IMR-90 (cell line): ENCODE data around the gene APOL5. TPM values are rescaled to one million over a fixed set of nuclear protein-coding genes. Genes with fewer than 3 reads are reported as not detected.
A peak's percentile ranks its signal among the peaks of the same experiment; 100 is the strongest.

Experiments
- ATAC-seq: fragments of 200-7000 bp; cut with Tn5 transposase; 2 replicates; pipeline ENCODE4 v1.9.1; 2020; ENCODE audit warnings: low read depth, mild to moderate bottlenecking, moderate library complexity
- BruUV-seq: library from RNA; stranded (reverse); fragments of 400-500 nt; replicated peaks from 2 replicates; lab custom pipeline; 2021; lab: Mats Ljungman, UMichigan
- CTCF ChIA-PET: fragments of 300-600 bp; formaldehyde crosslinking; extraction: SDS; loops from one replicate; lab custom pipeline; 2021; ENCODE audit warnings: antibody characterized with exemption; lab: Yijun Ruan, JAX
- POLR2A ChIA-PET: fragments of 300-600 bp; sonication (Branson Sonifier 250); formaldehyde crosslinking; loops from one replicate; lab custom pipeline; 2022; ENCODE audit warnings: antibody characterized with exemption; ENCODE audit not compliant: unreplicated experiment; lab: Charles Lee
- DNase-seq: peaks from one replicate; pipeline ENCODE4 v3.0.0; 2013
- H2AFZ ChIP-seq: replicated peaks from 2 replicates; pipeline ENCODE3; 2013; ENCODE audit warnings: low read length, mild to moderate bottlenecking; ENCODE audit not compliant: poor library complexity
- H2AK5ac ChIP-seq: 2 replicates; pipeline ENCODE4 v1.6.1; 2013; ENCODE audit warnings: low read depth, low read length, inconsistent platforms
- H2AK9ac ChIP-seq: replicated peaks from 2 replicates; pipeline ENCODE3; 2013; ENCODE audit warnings: mild to moderate bottlenecking, low read depth, low read length, moderate library complexity; ENCODE audit not compliant: poor library complexity
- H2BK120ac ChIP-seq: 2 replicates; pipeline ENCODE4 v1.6.1; 2013; ENCODE audit warnings: low read depth, low read length, inconsistent platforms
- H2BK15ac ChIP-seq: 3 replicates; pipeline ENCODE4 v1.6.1; 2013; ENCODE audit warnings: low read depth, low read length, inconsistent platforms
- H2BK20ac ChIP-seq: 2 replicates; pipeline ENCODE4 v1.6.1; 2013; ENCODE audit warnings: low read depth, mild to moderate bottlenecking, inconsistent platforms, low read length, moderate library complexity
- H2BK5ac ChIP-seq: 2 replicates; pipeline ENCODE4 v1.6.1; 2013; ENCODE audit warnings: mild to moderate bottlenecking, low read depth, low read length, inconsistent platforms; ENCODE audit not compliant: poor library complexity, severe bottlenecking
- H3K14ac ChIP-seq: replicated peaks from 2 replicates; pipeline ENCODE4 v1.6.1; 2013; ENCODE audit warnings: low read depth, low read length, inconsistent platforms
- H3K18ac ChIP-seq: 2 replicates; pipeline ENCODE4 v1.6.1; 2013; ENCODE audit warnings: low read depth, low read length, control low read depth
- H3K23ac ChIP-seq: 2 replicates; pipeline ENCODE4 v1.6.1; 2013; ENCODE audit warnings: low read depth, low read length, inconsistent platforms
- H3K27ac ChIP-seq: 2 replicates; pipeline ENCODE4 v1.5.1; 2013; ENCODE audit warnings: mild to moderate bottlenecking, control low read depth, low read length; ENCODE audit not compliant: insufficient read depth
- H3K27me3 ChIP-seq: 2 replicates; pipeline ENCODE4 v1.6.1; 2013; ENCODE audit warnings: low read length; ENCODE audit not compliant: control insufficient read depth, insufficient read depth
- H3K36me3 ChIP-seq: 2 replicates; pipeline ENCODE4 v1.6.1; 2013; ENCODE audit warnings: low read length, mixed read lengths; ENCODE audit not compliant: control insufficient read depth, insufficient read depth
- H3K4ac ChIP-seq: 2 replicates; pipeline ENCODE4 v1.6.1; 2013; ENCODE audit warnings: low read depth, low read length, inconsistent platforms
- H3K4me1 ChIP-seq: 2 replicates; pipeline ENCODE4 v1.6.1; 2013; ENCODE audit warnings: low read length, mixed read lengths; ENCODE audit not compliant: control insufficient read depth, insufficient read depth
- H3K4me2 ChIP-seq: 2 replicates; pipeline ENCODE4 v1.6.1; 2013; ENCODE audit warnings: low read depth, mild to moderate bottlenecking, control low read depth, low read length, moderate library complexity
- H3K4me3 ChIP-seq: 2 replicates; pipeline ENCODE4 v1.5.1; 2013; ENCODE audit warnings: low read depth, mild to moderate bottlenecking, control low read depth, low read length, moderate library complexity; ENCODE audit not compliant: insufficient read depth
- H3K56ac ChIP-seq: 2 replicates; pipeline ENCODE4 v1.6.1; 2013; ENCODE audit warnings: low read length, inconsistent platforms; ENCODE audit not compliant: insufficient read depth; ENCODE audit errors: extremely low read depth
- H3K79me1 ChIP-seq, 2 experiments: 2 replicates each; pipeline ENCODE4 v1.6.1; 2013; ENCODE audit warnings: low read length in 2 of 2, inconsistent platforms in 1 of 2, low read depth in 1 of 2
- H3K9ac ChIP-seq: 2 replicates; pipeline ENCODE4 v1.6.1; 2013; ENCODE audit warnings: low read depth, low read length, control low read depth
- H3K9me1 ChIP-seq: 2 replicates; pipeline ENCODE4 v1.6.1; 2013; ENCODE audit warnings: low read length, inconsistent platforms; ENCODE audit not compliant: insufficient read depth
- H3K9me3 ChIP-seq: 2 replicates; pipeline ENCODE4 v1.6.1; 2013; ENCODE audit warnings: low read length; ENCODE audit not compliant: control insufficient read depth, insufficient read depth
- H4K20me1 ChIP-seq: 2 replicates; pipeline ENCODE4 v1.6.1; 2013; ENCODE audit warnings: low read length, inconsistent platforms; ENCODE audit not compliant: insufficient read depth
- H4K5ac ChIP-seq: 2 replicates; pipeline ENCODE4 v1.6.1; 2013; ENCODE audit warnings: mild to moderate bottlenecking, low read depth, low read length, control low read depth
- H4K8ac ChIP-seq, 2 experiments: 2 replicates each; pipeline ENCODE4 v1.6.1; 2013; ENCODE audit warnings: low read depth in 2 of 2, low read length in 2 of 2, control low read depth in 1 of 2, inconsistent platforms in 1 of 2
- H4K91ac ChIP-seq: 2 replicates; pipeline ENCODE4 v1.6.1; 2013; ENCODE audit warnings: low read depth, low read length, inconsistent platforms; ENCODE audit not compliant: insufficient read depth
- BHLHE40 ChIP-seq: fragments of 150-350 bp; IDR thresholded peaks from 2 replicates; pipeline ENCODE4 v1.6.1; 2016; ENCODE audit warnings: mild to moderate bottlenecking, low read depth, low read length
- CEBPB ChIP-seq: IDR thresholded peaks from 2 replicates; pipeline ENCODE4 v1.6.1; 2012; ENCODE audit warnings: low read depth, low read length, improper control_type of control experiment
- CHD1 ChIP-seq: IDR thresholded peaks from 2 replicates; pipeline ENCODE4 v1.6.1; 2012; ENCODE audit warnings: low read depth, low read length, improper control_type of control experiment
- CTCF ChIP-seq: conservative IDR thresholded peaks from 2 replicates; pipeline ENCODE4 v1.5.1; 2012; ENCODE audit warnings: mild to moderate bottlenecking, low read depth, low read length, improper control_type of control experiment
- ELK1 ChIP-seq: fragments of 150-350 bp; IDR thresholded peaks from 2 replicates; pipeline ENCODE4 v1.6.1; 2016; ENCODE audit warnings: low read depth, mild to moderate bottlenecking, low read length, moderate library complexity, borderline replicate concordance
- FOS ChIP-seq: fragments of 150-350 bp; IDR thresholded peaks from 2 replicates; pipeline ENCODE4 v1.6.1; 2016; ENCODE audit warnings: low read depth, low read length
- MAFK ChIP-seq: IDR thresholded peaks from 2 replicates; pipeline ENCODE4 v1.6.1; 2012; ENCODE audit warnings: low read depth, low read length, improper control_type of control experiment
- MAZ ChIP-seq: IDR thresholded peaks from 2 replicates; pipeline ENCODE4 v1.6.1; 2012; ENCODE audit warnings: low read depth, mild to moderate bottlenecking, low read length, improper control_type of control experiment, moderate library complexity, borderline replicate concordance
- MXI1 ChIP-seq: IDR thresholded peaks from 2 replicates; pipeline ENCODE4 v1.6.1; 2012; ENCODE audit warnings: low read depth, mild to moderate bottlenecking, low read length, moderate library complexity, borderline replicate concordance
- NFE2L2 ChIP-seq: fragments of 150-350 bp; IDR thresholded peaks from 2 replicates; pipeline ENCODE4 v1.6.1; 2016; ENCODE audit warnings: low read depth, mild to moderate bottlenecking, low read length
- POLR2A ChIP-seq: IDR thresholded peaks from 2 replicates; pipeline ENCODE4 v1.6.1; 2012; ENCODE audit warnings: mild to moderate bottlenecking, low read depth, low read length
- RAD21 ChIP-seq: IDR thresholded peaks from 2 replicates; pipeline ENCODE4 v1.6.1; 2012; ENCODE audit warnings: low read length, improper control_type of control experiment
- RCOR1 ChIP-seq: IDR thresholded peaks from 2 replicates; pipeline ENCODE4 v1.6.1; 2012; ENCODE audit warnings: mild to moderate bottlenecking, low read length, improper control_type of control experiment; ENCODE audit not compliant: insufficient replicate concordance
- RFX5 ChIP-seq: IDR thresholded peaks from 2 replicates; pipeline ENCODE4 v1.8.0; 2012; ENCODE audit warnings: low read depth, mild to moderate bottlenecking, low read length, moderate library complexity
- SMC3 ChIP-seq: fragments of 150-350 bp; IDR thresholded peaks from 2 replicates; pipeline ENCODE4 v1.6.1; 2016; ENCODE audit warnings: low read depth, mild to moderate bottlenecking, antibody characterized with exemption, low read length, moderate library complexity
- USF2 ChIP-seq: fragments of 150-350 bp; IDR thresholded peaks from 2 replicates; pipeline ENCODE4 v1.6.1; 2017; ENCODE audit warnings: mild to moderate bottlenecking, antibody characterized with exemption, low read length, low read depth
- WGBS, 2 experiments: methylation state at CpG; one replicate each; pipeline versions ENCODE4 v1.1.5 to v1.1.7; 2013; ENCODE audit warnings: missing lambda C conversion rate in 2 of 2; ENCODE audit not compliant: insufficient read length in 1 of 2; ENCODE audit errors: extremely low coverage in 2 of 2; 5-methylcytosine and 5-hydroxymethylcytosine counted together
- dilution Hi-C: fragments of 300-500 bp; cut with HindIII; formaldehyde crosslinking; loops from one replicate; pipeline ENCODE4 v1.14.3; 2018; ENCODE audit warnings: low sequenced_read_pairs; ENCODE audit not compliant: unreplicated experiment
- in situ Hi-C: fragments of 300-500 bp; cut with MboI; formaldehyde crosslinking; loops from 3 replicates; pipeline ENCODE4 v1.14.3; 2019; ENCODE audit warnings: low sequenced_read_pairs, inconsistent platforms, mixed read lengths
- intact Hi-C: fragments of 100-400 bp; cut with micrococcal nuclease; formaldehyde crosslinking; loops from 2 replicates; pipeline ENCODE4 v1.10.0; 2022
- polyA plus RNA-seq, 3 experiments: library from polyadenylated mRNA; depleted of rRNA; stranded (reverse); fragments of >200 nt; gene quantifications; 2 replicates each; pipeline ENCODE4 v1.2.3, GENCODE V29; 2012; ENCODE audit warnings: low replicate concordance in 1 of 3
- total RNA-seq: library from RNA; depleted of rRNA; stranded (reverse); fragments of >200 nt; gene quantifications from 2 replicates; pipeline ENCODE4 v1.2.3, GENCODE V29; 2012

Gene APOL5
- total and polyA plus RNA-seq, 2 of the 4 experiments (the other 2 are of a cell fraction) = 0.15 to 0.18 TPM

- Histone ChIP-seq H3K36me3 (no peaks in the 10 kb centered on the region), H2BK5ac (no peak overlapping the region), H3K56ac (no peak overlapping the region), H2AK9ac (no peak overlapping the region), H3K27me3 (no peaks in the 10 kb centered on the region), H4K5ac (no peak overlapping the region), H2AK5ac (0 out of 2 replicates have a peak overlapping the region, but pooled peaks have one; percentile 35), H3K23ac (0 out of 2 replicates have a peak overlapping the region, but pooled peaks have one; percentile 68), H4K91ac (no peak overlapping the region), H4K20me1 (no peaks in the 10 kb centered on the region), H2BK20ac (no peak overlapping the region), H4K8ac (no peak overlapping the region), H3K9me1 (no peaks in the 10 kb centered on the region; the same call in 1 of the 2 replicates), H3K27ac (no peak overlapping the region), H3K9ac (no peak overlapping the region), H3K4ac (no peak overlapping the region), H3K9me3 (peaks cover 3% of the 10 kb centered on the region; the same call in 1 of the 2 replicates), H3K79me1 (no peaks in the 10 kb centered on the region), H3K14ac (no peak overlapping the region), H2BK15ac (no peak overlapping the region; the same call in 2 of the 3 replicates), H2BK120ac (no peak overlapping the region), H2AFZ (peak overlapping the region; percentile 60), H3K4me1 (no peaks in the 10 kb centered on the region; the same call in 1 of the 2 replicates), H3K18ac (no peak overlapping the region), H3K4me2 (no peak overlapping the region), H3K4me3 (no peak overlapping the region)
- POLR2A ChIA-PET = no interaction called here
- TF ChIP-seq MXI1 (no peak), MAZ (no peak), FOS (no peak), SMC3 (0 out of 2 replicates have a peak, but pooled peaks have one; percentile 7), RCOR1 (no peak), CEBPB (no peak), RAD21 (peak; percentile 35), BHLHE40 (no peak), POLR2A (no peak), ELK1 (no peak), CTCF (peak; percentile 47), CHD1 (no peak), RFX5 (no peak), USF2 (no peak), NFE2L2 (no peak), MAFK (0 out of 2 replicates have a peak, but pooled peaks have one; percentile 11)
- no TSS peak for BruUV-seq
- intact Hi-C loops = loop anchor here (2.0 kb wide), 1 partner anchor 53 kb away; no protein-coding TSS in a partner anchor
- DNase-seq (peak; percentile 38), ATAC-seq (peak; percentile 35)
- no CpG with 5 or more reads among the region's 3 CpGs for WGBS, 2 experiments
- CTCF ChIA-PET = interaction anchor here (0.6 to 1.7 kb wide), 6 partner anchors 24 to 441 kb away, joined by 3 to 8 read pairs (median 4); partner anchors contain the start of gene RBFOX2
- in situ Hi-C loops = no loop called here
- dilution Hi-C loops = no loop called here
Measured at GRCh38 chr22:35684270-35684700, 33.4 kb upstream of the APOL5 start.
